Measurements from ENCODE around the gene GAS7. TPM values are rescaled to one million over a fixed set of nuclear protein-coding genes. Genes with fewer than 3 reads are reported as not detected.
A peak's percentile ranks its signal among the peaks of the same experiment; 100 is the strongest.
"Not testable (repeated sequence)": the region's sequence is repeated elsewhere in the genome, so short reads cannot be mapped to it uniquely, and the experiment has no call there.

GAS7 gene
- total RNA-seq, 1 donor from 2014 or later, result 72.1 TPM

GRCh38 chr17:10069301-10069700 lies 129.1 kb downstream of the GAS7 start:
- intact Hi-C loops (cut with DNase I), result loop anchor here (10.0 kb wide), 1 partner anchor 54 kb away; no protein-coding TSS in a partner anchor

GRCh38 chr17:10067446-10068143 lies 130.8 kb downstream of the GAS7 start:
- ATAC-seq (ENCODE audit: poor library complexity) (no peak), DNase-seq (no peak)
- intact Hi-C loops (cut with DNase I), result loop anchor here (10.0 kb wide), 1 partner anchor 53 kb away; no protein-coding TSS in a partner anchor

More at GRCh38 chr17:10069301-10069700, 129.1 kb downstream of the GAS7 start:
- ATAC-seq (ENCODE audit: poor library complexity), result peak; percentile 74
- peak; percentile 65 for DNase-seq

GRCh38 chr17:10064536-10064935 lies 133.9 kb downstream of the GAS7 start:
- intact Hi-C loops (cut with DNase I), result loop anchor here (10.0 kb wide), 1 partner anchor 50 kb away; no protein-coding TSS in a partner anchor
- no peak for DNase-seq
- ATAC-seq (ENCODE audit: poor library complexity), result no peak

GRCh38 chr17:10063730-10064241 lies 134.6 kb downstream of the GAS7 start:
- intact Hi-C loops (cut with DNase I), result loop anchor here (10.0 kb wide), 1 partner anchor 49 kb away; no protein-coding TSS in a partner anchor

GRCh38 chr17:10062691-10063385 lies 135.6 kb downstream of the GAS7 start:
- peak; percentile 1 for ATAC-seq (ENCODE audit: poor library complexity)
- intact Hi-C loops (cut with DNase I), result loop anchor here (10.0 kb wide), 1 partner anchor 48 kb away; no protein-coding TSS in a partner anchor
- no peak for DNase-seq

More at GRCh38 chr17:10063730-10064241, 134.6 kb downstream of the GAS7 start:
- peak; percentile 61 for DNase-seq
- ATAC-seq (ENCODE audit: poor library complexity), result peak; percentile 9

GRCh38 chr17:10061111-10061845 lies 137.1 kb downstream of the GAS7 start:
- ATAC-seq (ENCODE audit: poor library complexity), result peak; percentile 40
- peak; percentile 75 for DNase-seq
- intact Hi-C loops (cut with DNase I), result loop anchor here (10.0 kb wide), 1 partner anchor 46 kb away; no protein-coding TSS in a partner anchor

- intact Hi-C loops (cut with DNase I), result loop anchor here (10.0 kb wide), 1 partner anchor 46 kb away; no protein-coding TSS in a partner anchor
- no peak for ATAC-seq (ENCODE audit: poor library complexity)
Observed at GRCh38 chr17:10060526-10060925, 137.9 kb downstream of the GAS7 start.

GRCh38 chr17:10059684-10060211 lies 138.7 kb downstream of the GAS7 start:
- peak; percentile 70 for DNase-seq
- peak; percentile 62 for ATAC-seq (ENCODE audit: poor library complexity)
- intact Hi-C loops (cut with DNase I), result loop anchor here (10.0 kb wide), 1 partner anchor 45 kb away; no protein-coding TSS in a partner anchor

More at GRCh38 chr17:10060526-10060925, 137.9 kb downstream of the GAS7 start:
- no peak for DNase-seq

- intact Hi-C loops (cut with DNase I), result no loop called here
- DNase-seq (no peak), ATAC-seq (ENCODE audit: poor library complexity) (peak; percentile 21)
Observed at GRCh38 chr17:10058921-10059683, 139.3 kb downstream of the GAS7 start.

- intact Hi-C loops (cut with DNase I); ATAC-seq (ENCODE audit: poor library complexity); DNase-seq: not testable (repeated sequence)
Observed at GRCh38 chr17:10057466-10057865, 140.9 kb downstream of the GAS7 start.

GRCh38 chr17:10055262-10055975 lies 143.0 kb downstream of the GAS7 start:
- intact Hi-C loops (cut with DNase I), result no loop called here
- DNase-seq (no peak), ATAC-seq (ENCODE audit: poor library complexity) (no peak)

GRCh38 chr17:10053782-10054540 lies 144.4 kb downstream of the GAS7 start:
- ATAC-seq (ENCODE audit: poor library complexity), result peak; percentile 50
- intact Hi-C loops (cut with DNase I), result no loop called here

GRCh38 chr17:10052106-10052813 lies 146.1 kb downstream of the GAS7 start:
- DNase-seq (no peak), ATAC-seq (ENCODE audit: poor library complexity) (no peak)
- intact Hi-C loops (cut with DNase I), result no loop called here

More at GRCh38 chr17:10053782-10054540, 144.4 kb downstream of the GAS7 start:
- no peak for DNase-seq

- intact Hi-C loops (cut with DNase I), result no loop called here
- ATAC-seq (ENCODE audit: poor library complexity), result peak; percentile 37
- DNase-seq, result no peak
Observed at GRCh38 chr17:10051112-10051511, 147.3 kb downstream of the GAS7 start.

GRCh38 chr17:10050597-10051101 lies 147.8 kb downstream of the GAS7 start:
- DNase-seq (no peak), ATAC-seq (ENCODE audit: poor library complexity) (peak; percentile 67)
- intact Hi-C loops (cut with DNase I), result no loop called here
